ENCODE results near the gene GJC1.

The GJC1 gene

GRCh38 chr17:44848257-44848795 is 18.2 kb upstream of the GJC1 start:
- H3K27ac ChIP-seq (ENCODE audit: low read depth, low read length), result no peak overlapping the region
- no peaks in the 10 kb centered on the region for H4K20me1 ChIP-seq (ENCODE audit: low read depth, low read length)
- TF ChIP-seq, protein P1, sequence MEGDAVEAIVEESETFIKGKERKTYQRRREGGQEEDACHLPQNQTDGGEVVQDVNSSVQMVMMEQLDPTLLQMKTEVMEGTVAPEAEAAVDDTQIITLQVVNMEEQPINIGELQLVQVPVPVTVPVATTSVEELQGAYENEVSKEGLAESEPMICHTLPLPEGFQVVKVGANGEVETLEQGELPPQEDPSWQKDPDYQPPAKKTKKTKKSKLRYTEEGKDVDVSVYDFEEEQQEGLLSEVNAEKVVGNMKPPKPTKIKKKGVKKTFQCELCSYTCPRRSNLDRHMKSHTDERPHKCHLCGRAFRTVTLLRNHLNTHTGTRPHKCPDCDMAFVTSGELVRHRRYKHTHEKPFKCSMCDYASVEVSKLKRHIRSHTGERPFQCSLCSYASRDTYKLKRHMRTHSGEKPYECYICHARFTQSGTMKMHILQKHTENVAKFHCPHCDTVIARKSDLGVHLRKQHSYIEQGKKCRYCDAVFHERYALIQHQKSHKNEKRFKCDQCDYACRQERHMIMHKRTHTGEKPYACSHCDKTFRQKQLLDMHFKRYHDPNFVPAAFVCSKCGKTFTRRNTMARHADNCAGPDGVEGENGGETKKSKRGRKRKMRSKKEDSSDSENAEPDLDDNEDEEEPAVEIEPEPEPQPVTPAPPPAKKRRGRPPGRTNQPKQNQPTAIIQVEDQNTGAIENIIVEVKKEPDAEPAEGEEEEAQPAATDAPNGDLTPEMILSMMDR (IDR thresholded peaks at IDR 0.05; ENCODE audit: insufficient read depth, low read length, poor library complexity, severe bottlenecking), result no peak
- no peak for TF ChIP-seq EZH2phosphoT487 (conservative IDR thresholded peaks at IDR 0.05; ENCODE audit: low read length)
- no peaks in the 10 kb centered on the region for H3K9me3 ChIP-seq (ENCODE audit: insufficient read depth, low read length)
- H3K36me3 ChIP-seq (ENCODE audit: low read length), result no peaks in the 10 kb centered on the region
- H3K9ac ChIP-seq (ENCODE audit: low read length), result no peak overlapping the region
- no peaks in the 10 kb centered on the region for H3F3A ChIP-seq (ENCODE audit: insufficient read depth)
- H3K79me2 ChIP-seq (ENCODE audit: insufficient read depth, low read length), result no peaks in the 10 kb centered on the region
- H2AFZ ChIP-seq (ENCODE audit: low read depth, low read length, severe bottlenecking), result no peak overlapping the region
- no peaks in the 10 kb centered on the region for H3K27me3 ChIP-seq (ENCODE audit: low read length)
- H3K4me3 ChIP-seq (ENCODE audit: insufficient read depth, low read length, poor library complexity, severe bottlenecking), result no peak overlapping the region
- no peak overlapping the region for H3K4me2 ChIP-seq (ENCODE audit: low read depth, low read length, poor library complexity, severe bottlenecking)
- no peaks in the 10 kb centered on the region for H3K9me2 ChIP-seq (replicated peaks; ENCODE audit: insufficient read depth, low read length)

GRCh38 chr17:44847586-44847985 is 17.5 kb upstream of the GJC1 start, which contains the start of gene HIGD1B:
Gene HIGD1B (plus strand): TSS chr17:44847883. CDS start chr17:44848153, 270 bp downstream.
- no peaks in the 10 kb centered on the region for H3K9me3 ChIP-seq (ENCODE audit: insufficient read depth, low read length)
- H3K9me2 ChIP-seq (replicated peaks; ENCODE audit: insufficient read depth, low read length), result no peaks in the 10 kb centered on the region

GRCh38 chr17:44846206-44846605 is 16.1 kb upstream of the GJC1 start:
- Histone ChIP-seq H4K20me1 (ENCODE audit: low read depth, low read length) (no peaks in the 10 kb centered on the region), H3K27me3 (ENCODE audit: low read length) (no peaks in the 10 kb centered on the region), H3F3A (ENCODE audit: insufficient read depth) (no peaks in the 10 kb centered on the region), H3K9me3 (ENCODE audit: insufficient read depth, low read length) (no peaks in the 10 kb centered on the region), H3K79me2 (ENCODE audit: insufficient read depth, low read length) (no peaks in the 10 kb centered on the region), H3K4me3 (ENCODE audit: insufficient read depth, low read length, poor library complexity, severe bottlenecking) (no peak overlapping the region), H2AFZ (ENCODE audit: low read depth, low read length, severe bottlenecking) (no peak overlapping the region), H3K9me2 (replicated peaks; ENCODE audit: insufficient read depth, low read length) (no peaks in the 10 kb centered on the region), H3K4me2 (ENCODE audit: low read depth, low read length, poor library complexity, severe bottlenecking) (no peak overlapping the region), H3K36me3 (ENCODE audit: low read length) (no peaks in the 10 kb centered on the region), H3K9ac (ENCODE audit: low read length) (no peak overlapping the region), H3K27ac (ENCODE audit: low read depth, low read length) (no peak overlapping the region)
- TF ChIP-seq EZH2phosphoT487 (conservative IDR thresholded peaks at IDR 0.05; ENCODE audit: low read length), result no peak
- TF ChIP-seq, protein P1 (IDR thresholded peaks at IDR 0.05; ENCODE audit: insufficient read depth, low read length, poor library complexity, severe bottlenecking), result no peak

More at GRCh38 chr17:44847586-44847985, 17.5 kb upstream of the GJC1 start, which contains the start of gene HIGD1B:
- H2AFZ ChIP-seq (ENCODE audit: low read depth, low read length, severe bottlenecking), result no peak within 1 kb of the TSS
- H3K4me3 ChIP-seq (ENCODE audit: insufficient read depth, low read length, poor library complexity, severe bottlenecking), result no peak within 1 kb of the TSS
- H3K27ac ChIP-seq (ENCODE audit: low read depth, low read length), result no peak within 1 kb of the TSS
- no peak within 1 kb of the TSS for H3K4me2 ChIP-seq (ENCODE audit: low read depth, low read length, poor library complexity, severe bottlenecking)
- H3K27me3 ChIP-seq (ENCODE audit: low read length), result no peaks in the 10 kb centered on the region
- TF ChIP-seq, protein P1 (IDR thresholded peaks at IDR 0.05; ENCODE audit: insufficient read depth, low read length, poor library complexity, severe bottlenecking), result no peak
- TF ChIP-seq EZH2phosphoT487 (conservative IDR thresholded peaks at IDR 0.05; ENCODE audit: low read length), result no peak
- no peaks in the 10 kb centered on the region for H3F3A ChIP-seq (ENCODE audit: insufficient read depth)
- no peaks in the 10 kb centered on the region for H3K36me3 ChIP-seq (ENCODE audit: low read length)
- no peaks in the 10 kb centered on the region for H3K79me2 ChIP-seq (ENCODE audit: insufficient read depth, low read length)
- H4K20me1 ChIP-seq (ENCODE audit: low read depth, low read length), result no peaks in the 10 kb centered on the region
- no peak within 1 kb of the TSS for H3K9ac ChIP-seq (ENCODE audit: low read length)
